ENCODE results near the gene CPOX.

The CPOX gene

GRCh38 chr3:98534168-98534567 is 59.2 kb downstream of the CPOX start:
- DNase-seq, result no peak

GRCh38 chr3:98532709-98533571 is 60.5 kb downstream of the CPOX start:
- no peak for DNase-seq

- DNase-seq, result no peak
These were observed 61.2 kb downstream of the CPOX start for GRCh38 chr3:98532275-98532637.

- peak; percentile 15 for DNase-seq
These were observed 61.7 kb downstream of the CPOX start, which contains the start of gene GPR15 for GRCh38 chr3:98531622-98532274. TSS of gene GPR15 (plus strand) at chr3:98531978. CDS start at chr3:98532034, 56 bp downstream.

GRCh38 chr3:98530676-98531075 is 62.7 kb downstream of the CPOX start:
- no peak for DNase-seq

GRCh38 chr3:98529856-98530459 is 63.5 kb downstream of the CPOX start:
- no peak for DNase-seq
